Measurements from ENCODE around the gene R3HDM1.

Gene R3HDM1

DNA sequence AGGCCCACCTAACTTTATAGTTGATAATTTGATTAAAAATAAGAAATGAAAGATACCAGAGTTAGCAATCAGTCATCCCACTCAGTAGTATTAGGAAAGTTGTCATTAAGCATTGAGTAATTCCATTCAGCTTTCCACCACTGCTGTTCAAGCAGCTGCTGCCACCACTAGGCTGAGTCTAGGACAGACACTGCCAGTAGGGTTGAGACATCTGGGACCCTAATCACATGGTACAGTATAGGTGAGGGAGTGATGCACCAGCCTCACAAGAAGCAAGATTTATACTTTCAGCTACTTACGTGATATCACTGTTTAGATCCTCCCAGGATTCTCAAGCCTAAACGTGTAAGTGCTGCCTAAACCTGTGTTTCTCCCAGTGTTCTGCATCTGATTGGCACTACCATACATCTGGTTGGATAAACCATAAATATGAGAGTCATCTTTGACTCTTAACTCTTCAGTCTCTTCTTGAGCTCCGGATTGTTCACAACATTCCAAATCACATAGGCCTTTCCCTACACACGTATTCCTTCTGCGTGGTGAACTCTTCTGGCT, 213.6 kb downstream of the R3HDM1 start:
- no peak overlapping the region for H3K27ac ChIP-seq
- intact Hi-C loops (cut with DNase I; ENCODE audit: low total_unique reads) = no loop called here
- TF ChIP-seq CTCF (IDR thresholded peaks at IDR 0.05) = no peak

GRCh38 chr2:135745545-135745944, 214.3 kb downstream of the R3HDM1 start:
- H3K4me3 ChIP-seq = no peak overlapping the region
- no peak for TF ChIP-seq CTCF (IDR thresholded peaks at IDR 0.05)
- no peaks in the 10 kb centered on the region for H3K9me3 ChIP-seq
- intact Hi-C loops (cut with DNase I; ENCODE audit: low total_unique reads) = no loop called here
- H3K36me3 ChIP-seq = peaks cover 14 to 33% (median 30%) of the 10 kb centered on the region in 3 donors
- H3K4me1 ChIP-seq = peaks cover 0 to 29% (median 12%) of the 10 kb centered on the region in 4 donors
- H3K27ac ChIP-seq = no peak overlapping the region
- no peak for DNase-seq
- H3K27me3 ChIP-seq = no peaks in the 10 kb centered on the region

More for the DNA sequence above, 213.6 kb downstream of the R3HDM1 start:
- Histone ChIP-seq H3K9me3 (no peaks in the 10 kb centered on the region), H3K4me1 (peaks cover 0 to 29% (median 12%) of the 10 kb centered on the region in 4 donors), H3K36me3 (peaks cover 9 to 26% (median 25%) of the 10 kb centered on the region in 3 donors), H3K27me3 (no peaks in the 10 kb centered on the region), H3K4me3 (no peak overlapping the region)
- no peak for DNase-seq

GRCh38 chr2:135755573-135755972, 224.3 kb downstream of the R3HDM1 start:
- Histone ChIP-seq H3K9me3 (peaks cover 0 to 11% (median 4%) of the 10 kb centered on the region in 3 donors), H3K36me3 (peaks cover 76 to 90% (median 84%) of the 10 kb centered on the region in 3 donors), H3K4me3 (no peak overlapping the region), H3K27me3 (no peaks in the 10 kb centered on the region), H3K4me1 (no peaks in the 10 kb centered on the region), H3K27ac (no peak overlapping the region)
- intact Hi-C loops (cut with DNase I; ENCODE audit: low total_unique reads) = no loop called here
- no peak for TF ChIP-seq CTCF (IDR thresholded peaks at IDR 0.05)
- no peak for DNase-seq

- no peak overlapping the region for H3K27ac ChIP-seq
- intact Hi-C loops (cut with DNase I; ENCODE audit: low total_unique reads) = no loop called here
- no peaks in the 10 kb centered on the region for H3K27me3 ChIP-seq
- TF ChIP-seq CTCF (IDR thresholded peaks at IDR 0.05) = no peak
- H3K4me3 ChIP-seq = no peak overlapping the region
- H3K4me1 ChIP-seq = no peaks in the 10 kb centered on the region
- H3K36me3 ChIP-seq = peaks cover 87 to 95% (median 93%) of the 10 kb centered on the region in 3 donors
- H3K9me3 ChIP-seq = peaks cover 0 to 11% (median 4%) of the 10 kb centered on the region in 3 donors
- DNase-seq = no peak
These were observed 225.4 kb downstream of the R3HDM1 start for GRCh38 chr2:135756692-135757091.

DNA sequence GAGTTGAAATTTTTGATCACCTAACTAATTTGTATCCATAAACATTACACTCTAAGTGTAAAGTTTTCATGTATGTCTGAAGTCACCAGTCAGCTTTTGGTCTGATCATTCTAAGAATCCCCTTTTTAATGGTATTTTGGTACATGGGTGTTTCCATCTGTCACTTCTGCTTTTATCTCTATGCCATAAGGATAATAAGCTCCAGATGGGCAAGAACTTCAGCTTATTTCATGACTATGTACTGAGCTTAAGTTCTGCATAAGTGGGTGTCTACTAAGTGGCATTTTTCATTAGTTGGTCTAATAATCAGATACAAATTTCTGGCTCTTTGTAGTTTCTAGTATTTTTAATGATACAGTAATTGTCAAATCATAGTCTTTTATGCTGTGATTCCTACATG, 230.7 kb downstream of the R3HDM1 start:
- Histone ChIP-seq H3K9me3 (peaks cover 0 to 7% (median 4%) of the 10 kb centered on the region in 3 donors), H3K27ac (no peak overlapping the region), H3K36me3 (peaks cover 90 to 97% (median 94%) of the 10 kb centered on the region in 3 donors), H3K4me3 (no peak overlapping the region), H3K27me3 (no peaks in the 10 kb centered on the region), H3K4me1 (no peaks in the 10 kb centered on the region)
- no peak for TF ChIP-seq CTCF (IDR thresholded peaks at IDR 0.05)
- DNase-seq = no peak
- intact Hi-C loops (cut with DNase I; ENCODE audit: low total_unique reads) = no loop called here

Measured in tibial artery (tissue), 4 donors.